Psoas muscle (tissue), 8 donors: ENCODE measurements around the gene BBS1. TPM values are rescaled to one million over a fixed set of nuclear protein-coding genes. Genes with fewer than 3 reads are reported as not detected.

Source experiments
- ATAC-seq, 4 donors: fragments of 200-7000 bp; cut with Tn5 transposase; one replicate each; pipeline ENCODE4 v1.9.1; 2020; ENCODE audit warnings: moderate library complexity in 3 of 4, mild to moderate bottlenecking in 2 of 4
- DNase-seq, 2 donors: peaks; one replicate each; pipeline ENCODE4 v3.0.0-alpha.2; 2020
- H3K27ac ChIP-seq: fragments of 200-600 bp; one replicate; pipeline ENCODE4 v1.8.0; 2022
- H3K27me3 ChIP-seq, 3 donors: fragments of 200-600 bp in 1 of 3; one replicate each; pipeline versions ENCODE4 v1.6.1 to v1.8.0; 2013 to 2022; ENCODE audit warnings: low read length in 2 of 3, mild to moderate bottlenecking in 2 of 3, moderate library complexity in 1 of 3; ENCODE audit not compliant: insufficient read depth in 3 of 3
- H3K36me3 ChIP-seq, 2 donors: fragments of 200-600 bp in 1 of 2; one replicate each; pipeline versions ENCODE4 v1.6.1 to v1.8.0; 2013 to 2022; ENCODE audit warnings: low read depth in 1 of 2, mild to moderate bottlenecking in 1 of 2, moderate library complexity in 1 of 2; ENCODE audit not compliant: insufficient read depth in 1 of 2
- H3K4me1 ChIP-seq: fragments of 200-600 bp; one replicate; pipeline ENCODE4 v1.8.0; 2022
- H3K4me3 ChIP-seq: fragments of 200-600 bp; one replicate; pipeline ENCODE4 v1.8.0; 2022; ENCODE audit warnings: mild to moderate bottlenecking
- H3K9me3 ChIP-seq: fragments of 200-600 bp; one replicate; pipeline ENCODE4 v1.8.0; 2022
- WGBS, 3 donors: extraction: QIAGEN DNeasy Blood & Tissue Kit; methylation state at CpG; one replicate each; pipeline versions ENCODE4 v1.1.6 to v1.1.7; 2013; 5-methylcytosine and 5-hydroxymethylcytosine counted together
- intact Hi-C, 2 donors: fragments of 100-400 bp; cut with DNase I; formaldehyde crosslinking; loops; one replicate each; pipeline versions ENCODE4 v1.11.0 to v1.14.2; 2022
- polyA plus RNA-seq, 3 donors: library from polyadenylated mRNA; stranded (reverse); fragments of 200-250 nt; gene quantifications; one replicate each; pipeline ENCODE4 v1.2.3, GENCODE V29; 2013
- total RNA-seq, 4 donors: library from RNA; stranded (reverse); fragmentation: NEBNext Ultra II Directional in 2 of 4; extraction: Animal tissue kit (Norgen Biotek cat#: 25700) in 2 of 4; gene quantifications; one replicate each; pipeline versions ENCODE4 v1.2.1 to v1.2.4, GENCODE V29; 2021 to 2023
- TF ChIP-seq, protein P1 (sequence below): fragments of 200-600 bp; IDR thresholded peaks from one replicate; pipeline ENCODE4 v1.8.0; 2022; ENCODE audit warnings: antibody characterized with exemption
- donor health status: healthy with polysubstance abuse.
- donor health status: DM: no; HTN: no; CAD: no; lungs with moderate emphysema.
- donor health status: Bipolar disorder and iron deficiency.
- donor health status: healthy.
- donor health status: DM: yes; HTN: yes; CAD: no.
- donor health status: DM: no; HTN: no; CAD: no.
- donor health status: DM: no; HTN: no; CAD: no.
- donor health status: DM: yes; HTN: yes; CAD: no.

BBS1 gene
- total and polyA plus RNA-seq, 7 donors: 4.4 to 15.3 (median 10.9) TPM

DNA sequence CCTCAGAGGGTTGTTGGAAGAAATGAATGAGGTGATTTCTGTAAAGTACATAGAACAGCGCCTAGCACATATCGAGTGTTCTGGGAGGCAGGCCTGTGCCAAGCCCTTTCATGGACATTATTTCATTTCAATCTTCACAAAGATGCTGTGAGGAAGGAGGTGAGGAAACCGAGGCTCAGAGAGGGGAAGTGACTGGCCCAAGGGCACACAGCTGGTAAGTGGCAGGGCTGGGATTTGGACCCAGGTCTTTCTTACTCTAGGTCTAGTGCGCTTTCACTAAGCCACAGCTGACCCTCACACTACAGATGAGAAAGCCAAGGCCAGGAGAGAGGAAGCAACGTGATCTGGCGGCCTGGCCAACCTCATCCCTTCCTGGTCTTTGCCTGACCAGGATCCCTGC, 41.7 kb upstream of the BBS1 start:
- intact Hi-C loops: no loop called here

DNA sequence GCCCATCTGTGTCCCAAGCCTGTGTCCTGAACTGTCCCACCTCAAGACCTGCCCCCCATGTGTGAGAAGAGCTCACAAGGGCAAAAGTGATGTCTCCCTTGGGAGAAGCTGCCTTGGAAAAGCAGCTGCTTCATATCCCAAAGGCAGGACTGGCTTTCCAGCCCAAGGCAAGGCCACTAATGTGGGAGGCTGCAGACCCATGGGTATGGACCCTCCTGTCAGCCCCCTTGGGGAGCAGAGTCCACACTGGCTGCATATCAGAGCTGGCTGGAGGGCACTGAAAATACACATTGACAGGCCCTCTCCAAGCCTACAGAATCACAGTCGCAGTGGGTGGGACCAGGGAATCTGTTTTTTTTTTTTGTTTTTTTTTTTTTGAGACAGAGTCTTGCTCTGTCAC, 41.0 kb upstream of the BBS1 start:
- H3K4me3 ChIP-seq: no peak overlapping the region
- intact Hi-C loops: no loop called here
- H3K27me3 ChIP-seq: peaks cover 0 to 3% (median 0%) of the 10 kb centered on the region in 3 donors
- DNase-seq: no peak
- peaks cover 3% of the 10 kb centered on the region for H3K4me1 ChIP-seq
- peaks cover 0 to 53% of the 10 kb centered on the region in 2 donors for H3K36me3 ChIP-seq
- ATAC-seq: no peak
- TF ChIP-seq, protein P1, sequence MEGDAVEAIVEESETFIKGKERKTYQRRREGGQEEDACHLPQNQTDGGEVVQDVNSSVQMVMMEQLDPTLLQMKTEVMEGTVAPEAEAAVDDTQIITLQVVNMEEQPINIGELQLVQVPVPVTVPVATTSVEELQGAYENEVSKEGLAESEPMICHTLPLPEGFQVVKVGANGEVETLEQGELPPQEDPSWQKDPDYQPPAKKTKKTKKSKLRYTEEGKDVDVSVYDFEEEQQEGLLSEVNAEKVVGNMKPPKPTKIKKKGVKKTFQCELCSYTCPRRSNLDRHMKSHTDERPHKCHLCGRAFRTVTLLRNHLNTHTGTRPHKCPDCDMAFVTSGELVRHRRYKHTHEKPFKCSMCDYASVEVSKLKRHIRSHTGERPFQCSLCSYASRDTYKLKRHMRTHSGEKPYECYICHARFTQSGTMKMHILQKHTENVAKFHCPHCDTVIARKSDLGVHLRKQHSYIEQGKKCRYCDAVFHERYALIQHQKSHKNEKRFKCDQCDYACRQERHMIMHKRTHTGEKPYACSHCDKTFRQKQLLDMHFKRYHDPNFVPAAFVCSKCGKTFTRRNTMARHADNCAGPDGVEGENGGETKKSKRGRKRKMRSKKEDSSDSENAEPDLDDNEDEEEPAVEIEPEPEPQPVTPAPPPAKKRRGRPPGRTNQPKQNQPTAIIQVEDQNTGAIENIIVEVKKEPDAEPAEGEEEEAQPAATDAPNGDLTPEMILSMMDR: no peak
- no peaks in the 10 kb centered on the region for H3K9me3 ChIP-seq
- H3K27ac ChIP-seq: no peak overlapping the region
- WGBS, 3 donors: 73 to 100% (median 78%) methylated on average over 1 of the region's 1 CpG

More for the DNA sequence above, 41.7 kb upstream of the BBS1 start:
- no peak overlapping the region for H3K27ac ChIP-seq
- TF ChIP-seq, protein P1: no peak
- 66 to 84% (median 84%) methylated on average over 6 of the region's 6 CpGs for WGBS, 3 donors
- H3K4me3 ChIP-seq: no peak overlapping the region
- H3K27me3 ChIP-seq: peaks cover 0 to 3% (median 0%) of the 10 kb centered on the region in 3 donors
- H3K36me3 ChIP-seq: peaks cover 0 to 46% of the 10 kb centered on the region in 2 donors
- no peaks in the 10 kb centered on the region for H3K9me3 ChIP-seq
- ATAC-seq (no peak), DNase-seq (no peak)
- H3K4me1 ChIP-seq: peaks cover 3% of the 10 kb centered on the region

DNA sequence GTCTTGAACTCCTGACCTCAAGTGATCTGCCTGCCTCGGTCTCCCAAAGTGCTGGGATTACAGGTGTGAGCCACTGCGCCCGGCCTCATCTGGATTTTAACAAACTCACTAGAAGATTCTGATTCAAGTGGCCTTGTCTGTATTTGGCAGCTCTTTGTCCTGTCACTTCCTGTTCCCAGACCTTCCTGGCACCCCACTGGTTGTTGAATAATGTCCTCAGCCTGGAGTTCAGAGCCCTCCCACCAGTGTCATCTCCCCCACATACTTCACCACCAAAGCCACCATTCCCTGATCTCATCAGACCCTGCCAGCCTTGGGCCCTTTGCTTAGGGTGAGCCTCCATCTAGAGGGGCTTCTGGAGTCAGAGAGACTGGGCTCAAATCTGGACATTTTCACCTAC, 40.4 kb upstream of the BBS1 start:
- 86 to 92% (median 90%) methylated on average over 3 of the region's 3 CpGs for WGBS, 3 donors
- ATAC-seq (no peak), DNase-seq (no peak)
- Histone ChIP-seq H3K4me1 (peaks cover 3% of the 10 kb centered on the region), H3K36me3 (peaks cover 0 to 59% of the 10 kb centered on the region in 2 donors), H3K27me3 (peaks cover 0 to 3% (median 0%) of the 10 kb centered on the region in 3 donors), H3K9me3 (no peaks in the 10 kb centered on the region), H3K4me3 (no peak overlapping the region), H3K27ac (no peak overlapping the region)
- intact Hi-C loops: no loop called here
- TF ChIP-seq, protein P1: no peak

DNA sequence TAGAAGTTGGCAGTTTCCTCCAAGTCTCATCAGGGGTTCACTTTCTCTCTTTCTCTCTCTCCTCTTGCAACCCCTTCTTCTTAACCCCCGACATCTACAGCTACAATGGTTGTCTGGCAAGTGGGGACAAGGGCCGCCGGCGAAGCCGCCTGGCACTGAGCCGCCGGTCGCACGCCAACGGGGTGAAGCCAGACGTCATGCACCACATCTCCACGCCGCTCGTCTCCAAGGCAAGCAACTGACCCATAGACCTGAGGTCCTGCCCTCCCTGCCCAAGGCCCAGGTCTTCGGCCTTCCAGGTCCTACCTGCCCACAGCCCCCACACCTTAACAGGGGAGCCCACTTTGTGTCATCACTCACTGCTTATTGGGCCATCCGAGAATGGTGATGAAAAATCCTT, 39.3 kb upstream of the BBS1 start:
- ATAC-seq: no peak
- intact Hi-C loops: no loop called here
- WGBS, 3 donors: 90 to 92% (median 91%) methylated on average over 16 of the region's 16 CpGs
- DNase-seq: no peak
- peaks cover 0 to 3% (median 0%) of the 10 kb centered on the region in 3 donors for H3K27me3 ChIP-seq
- no peaks in the 10 kb centered on the region for H3K4me1 ChIP-seq
- H3K36me3 ChIP-seq: peaks cover 2 to 70% of the 10 kb centered on the region in 2 donors
- H3K27ac ChIP-seq: no peak overlapping the region
- H3K9me3 ChIP-seq: no peaks in the 10 kb centered on the region
- H3K4me3 ChIP-seq: no peak overlapping the region
- TF ChIP-seq, protein P1: no peak

DNA sequence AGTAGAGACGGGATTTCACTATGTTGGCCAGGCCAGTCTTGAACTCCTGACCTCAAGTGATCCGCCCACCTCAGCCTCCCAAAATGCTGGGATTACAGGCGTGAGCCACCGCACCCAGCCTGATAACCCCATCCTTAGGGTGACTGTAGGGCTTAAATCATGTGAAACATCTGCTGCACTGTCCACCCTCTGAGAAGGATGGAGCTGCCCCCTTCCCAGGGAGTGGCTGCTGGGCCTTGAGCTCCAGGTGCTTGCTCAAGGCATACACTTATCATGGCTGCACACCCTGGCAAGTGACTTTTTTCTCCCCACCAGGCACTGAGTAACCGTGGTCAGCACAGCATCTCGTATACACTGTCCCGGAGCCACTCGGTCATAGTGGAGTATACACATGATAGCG, 38.4 kb upstream of the BBS1 start:
- Histone ChIP-seq H3K36me3 (peaks cover 2 to 71% of the 10 kb centered on the region in 2 donors), H3K27me3 (peaks cover 0 to 3% (median 0%) of the 10 kb centered on the region in 3 donors), H3K4me1 (no peaks in the 10 kb centered on the region), H3K4me3 (no peak overlapping the region), H3K27ac (no peak overlapping the region), H3K9me3 (no peaks in the 10 kb centered on the region)
- intact Hi-C loops: no loop called here
- ATAC-seq (no peak), DNase-seq (no peak)
- TF ChIP-seq, protein P1: no peak
- 92 to 94% (median 94%) methylated on average over 9 of the region's 9 CpGs for WGBS, 3 donors
